WTC11 (cell line): Measurements from ENCODE around the gene FNDC1.

ENCODE experiments used
- CTCF ChIP-seq: fragments of 200-600 bp; IDR thresholded peaks from 2 replicates; pipeline ENCODE4 v1.8.0; 2022; ENCODE audit warnings: antibody characterized with exemption
- ELF4 ChIP-seq: sonication (generic); formaldehyde crosslinking; IDR thresholded peaks from 2 replicates; pipeline ENCODE4 v1.8.1; 2022; ENCODE audit warnings: low read depth, mild to moderate bottlenecking, moderate library complexity, missing genetic modification reagents
- ZNF396 ChIP-seq: fragments of 250-450 bp; sonication (Bioruptor Pico); IDR thresholded peaks from 2 replicates; pipeline ENCODE4 v1.8.0; 2021; ENCODE audit warnings: mild to moderate bottlenecking, moderate library complexity, borderline replicate concordance
- ZNF416 ChIP-seq: fragments of 250-450 bp; sonication (Bioruptor Pico); IDR thresholded peaks from 2 replicates; pipeline ENCODE4 v1.9.0; 2021; ENCODE audit warnings: mild to moderate bottlenecking, inconsistent platforms

- TF ChIP-seq CTCF (no peak), ELF4 (CRISPR knock-in tag) (no peak), ZNF396 (CRISPR knock-in tag) (no peak), ZNF416 (no peak)
Measured at GRCh38 chr6:159170333-159170672, 1.1 kb downstream of the FNDC1 start.
